HG02571 (cell line): Measurements from ENCODE around the gene FBN2.

Source experiments
- ATAC-seq: cut with Tn5 transposase; IDR thresholded peaks from one replicate; pipeline ENCODE4 v1.9.1; 2021; ENCODE audit warnings: mild to moderate bottlenecking, moderate library complexity; ENCODE audit not compliant: unreplicated experiment

The FBN2 gene

GRCh38 chr5:128258372-128258771 is 279.7 kb downstream of the FBN2 start:
- no peak for ATAC-seq

- ATAC-seq = no peak
These were observed 281.0 kb downstream of the FBN2 start for GRCh38 chr5:128257076-128257475.

GRCh38 chr5:128254789-128255188 is 283.3 kb downstream of the FBN2 start:
- ATAC-seq = no peak

GRCh38 chr5:128253880-128254279 is 284.2 kb downstream of the FBN2 start:
- no peak for ATAC-seq

- ATAC-seq = no peak
These were observed 284.9 kb downstream of the FBN2 start for GRCh38 chr5:128253161-128253560.

- ATAC-seq = no peak
These were observed 285.3 kb downstream of the FBN2 start for GRCh38 chr5:128252756-128253155.

- no peak for ATAC-seq
These were observed 285.8 kb downstream of the FBN2 start for GRCh38 chr5:128252196-128252595.

GRCh38 chr5:128245974-128246373 is 292.1 kb downstream of the FBN2 start:
- ATAC-seq = no peak

GRCh38 chr5:128243958-128244582 is 294.0 kb downstream of the FBN2 start:
- no peak for ATAC-seq

- no peak for ATAC-seq
These were observed 296.9 kb downstream of the FBN2 start for GRCh38 chr5:128241051-128241695.

GRCh38 chr5:128237546-128237945 is 300.5 kb downstream of the FBN2 start:
- ATAC-seq = no peak

- no peak for ATAC-seq
These were observed 301.0 kb downstream of the FBN2 start for GRCh38 chr5:128237000-128237399.

- ATAC-seq = no peak
These were observed 301.7 kb downstream of the FBN2 start for GRCh38 chr5:128236334-128236733.

- no peak for ATAC-seq
These were observed 303.0 kb downstream of the FBN2 start for GRCh38 chr5:128234928-128235641.

GRCh38 chr5:128228521-128228920 is 309.5 kb downstream of the FBN2 start:
- ATAC-seq = no peak

- ATAC-seq = no peak
These were observed 310.0 kb downstream of the FBN2 start for GRCh38 chr5:128228008-128228407.

GRCh38 chr5:128225245-128226030 is 312.6 kb downstream of the FBN2 start:
- no peak for ATAC-seq

GRCh38 chr5:128224336-128224735 is 313.7 kb downstream of the FBN2 start:
- ATAC-seq = no peak

GRCh38 chr5:128220841-128221240 is 317.2 kb downstream of the FBN2 start:
- ATAC-seq = no peak

GRCh38 chr5:128216860-128217531 is 321.0 kb downstream of the FBN2 start:
- no peak for ATAC-seq

- no peak for ATAC-seq
These were observed 321.8 kb downstream of the FBN2 start for GRCh38 chr5:128216285-128216684.
